Activated CD4-positive, alpha-beta memory T cell treated with anti-CD3 and anti-CD28 coated beads for 36 hours (primary cell): ENCODE data around the gene KLK3. TPM values are rescaled to one million over a fixed set of nuclear protein-coding genes. Genes with fewer than 3 reads are reported as not detected.
A peak's percentile ranks its signal among the peaks of the same experiment; 100 is the strongest.

Source experiments
- CTCF ChIA-PET: fragments of 350-600 bp; sonication (Branson Sonifier 250); formaldehyde crosslinking; loops from one replicate; lab custom pipeline; 2021; ENCODE audit warnings: antibody characterized with exemption, inconsistent platforms; lab: Charles Lee
- POLR2A ChIA-PET: fragments of 350-600 bp; sonication (Branson Sonifier 250); formaldehyde crosslinking; loops from one replicate; lab custom pipeline; 2021; ENCODE audit warnings: antibody characterized with exemption; lab: Charles Lee
- DNase-seq: peaks from one replicate; pipeline ENCODE4 v3.0.0-alpha.2; 2020
- H3K27ac Mint-ChIP-seq: one replicate; pipeline ENCODE4 v1.8.0; 2021; ENCODE audit warnings: mixed read lengths
- H3K27me3 Mint-ChIP-seq: one replicate; pipeline ENCODE4 v1.8.0; 2021; ENCODE audit warnings: mixed read lengths
- H3K36me3 Mint-ChIP-seq: one replicate; pipeline ENCODE4 v1.8.0; 2021; ENCODE audit warnings: mixed read lengths
- H3K4me1 Mint-ChIP-seq: one replicate; pipeline ENCODE4 v1.8.0; 2021; ENCODE audit warnings: low read depth, mixed read lengths
- H3K4me3 Mint-ChIP-seq: one replicate; pipeline ENCODE4 v1.8.0; 2021; ENCODE audit warnings: mild to moderate bottlenecking, mixed read lengths
- H3K9me3 Mint-ChIP-seq: one replicate; pipeline ENCODE4 v1.8.0; 2021; ENCODE audit warnings: mixed read lengths
- intact Hi-C: fragments of 100-400 bp; cut with micrococcal nuclease; formaldehyde crosslinking; loops from one replicate; pipeline ENCODE4 v1.15.1; 2023
- total RNA-seq, 2 experiments: library from RNA; stranded (reverse); gene quantifications; one replicate each; pipeline ENCODE4 v1.2.3, GENCODE V29; 2021

KLK3 gene
- total RNA-seq, 2 experiments from 2014 or later = not detected

GRCh38 chr19:50820549-50821247 lies 34.0 kb upstream of the KLK3 start:
- CTCF ChIA-PET = interaction anchor here (1.7 kb wide), 1 partner anchor 101 kb away, joined by 5 read pairs; no protein-coding TSS in a partner anchor

GRCh38 chr19:50821248-50821612 lies 33.5 kb upstream of the KLK3 start:
- intact Hi-C loops = no loop called here
- peaks cover 59% of the 10 kb centered on the region for H3K27me3 Mint-ChIP-seq

More at GRCh38 chr19:50820549-50821247, 34.0 kb upstream of the KLK3 start:
- peaks cover 41% of the 10 kb centered on the region for H3K4me1 Mint-ChIP-seq
- peaks cover 60% of the 10 kb centered on the region for H3K27me3 Mint-ChIP-seq
- POLR2A ChIA-PET = interaction anchor here (0.9 to 2.2 kb wide), 3 partner anchors 11 to 24 kb away, joined by 3 to 9 read pairs (median 4); no protein-coding TSS in a partner anchor
- DNase-seq = no peak
- no peak overlapping the region for H3K27ac Mint-ChIP-seq
- no peaks in the 10 kb centered on the region for H3K9me3 Mint-ChIP-seq
- H3K4me3 Mint-ChIP-seq = peak overlapping the region; percentile 1
- no peaks in the 10 kb centered on the region for H3K36me3 Mint-ChIP-seq
- intact Hi-C loops = no loop called here

GRCh38 chr19:50821622-50822021 lies 33.1 kb upstream of the KLK3 start:
- Mint-ChIP-seq H3K36me3 (no peaks in the 10 kb centered on the region), H3K4me3 (no peak overlapping the region), H3K27me3 (peaks cover 60% of the 10 kb centered on the region), H3K27ac (no peak overlapping the region), H3K9me3 (no peaks in the 10 kb centered on the region), H3K4me1 (peaks cover 36% of the 10 kb centered on the region)
- no peak for DNase-seq
- intact Hi-C loops = no loop called here
- ChIA-PET CTCF (interaction anchor here (1.7 kb wide), 1 partner anchor 100 kb away, joined by 5 read pairs; no protein-coding TSS in a partner anchor), POLR2A (interaction anchor here (0.5 to 2.2 kb wide), 2 partner anchors 25 to 436 kb away, joined by 3 to 9 read pairs; no protein-coding TSS in a partner anchor)

More at GRCh38 chr19:50821248-50821612, 33.5 kb upstream of the KLK3 start:
- Mint-ChIP-seq H3K9me3 (no peaks in the 10 kb centered on the region), H3K36me3 (no peaks in the 10 kb centered on the region), H3K4me1 (peaks cover 40% of the 10 kb centered on the region), H3K27ac (no peak overlapping the region), H3K4me3 (no peak overlapping the region)
- POLR2A ChIA-PET = interaction anchor here (2.2 kb wide), 1 partner anchor 25 kb away, joined by 9 read pairs; no protein-coding TSS in a partner anchor
- CTCF ChIA-PET = interaction anchor here (1.7 kb wide), 1 partner anchor 101 kb away, joined by 5 read pairs; no protein-coding TSS in a partner anchor
- no peak for DNase-seq

GRCh38 chr19:50822661-50823208 lies 32.0 kb upstream of the KLK3 start:
- Mint-ChIP-seq H3K9me3 (no peaks in the 10 kb centered on the region), H3K27me3 (peaks cover 62% of the 10 kb centered on the region), H3K4me3 (no peak overlapping the region), H3K27ac (no peak overlapping the region), H3K4me1 (peaks cover 26% of the 10 kb centered on the region), H3K36me3 (no peaks in the 10 kb centered on the region)
- ChIA-PET POLR2A (no interaction called here), CTCF (no interaction called here)
- no peak for DNase-seq
- intact Hi-C loops = no loop called here

GRCh38 chr19:50823389-50824042 lies 31.2 kb upstream of the KLK3 start, which contains the start of gene KLK1:
TSS of gene KLK1 (minus strand) at chr19:50823787. CDS start at chr19:50823748, 39 bp downstream.
- CTCF ChIA-PET = no interaction called here
- Mint-ChIP-seq H3K36me3 (no peaks in the 10 kb centered on the region), H3K9me3 (no peaks in the 10 kb centered on the region), H3K27me3 (peaks cover 61% of the 10 kb centered on the region), H3K4me3 (no peak within 1 kb of the TSS), H3K4me1 (peaks cover 20% of the 10 kb centered on the region), H3K27ac (no peak within 1 kb of the TSS)
- DNase-seq = no peak
- intact Hi-C loops = no loop called here
- POLR2A ChIA-PET = no interaction called here

- POLR2A ChIA-PET = no interaction called here
- DNase-seq = no peak
- Mint-ChIP-seq H3K27me3 (peaks cover 47% of the 10 kb centered on the region), H3K4me1 (no peaks in the 10 kb centered on the region), H3K4me3 (no peak overlapping the region), H3K9me3 (no peaks in the 10 kb centered on the region), H3K36me3 (no peaks in the 10 kb centered on the region), H3K27ac (no peak overlapping the region)
- intact Hi-C loops = no loop called here
- CTCF ChIA-PET = no interaction called here
Observed at GRCh38 chr19:50826492-50827240, 28.0 kb upstream of the KLK3 start.

- H3K9me3 Mint-ChIP-seq = no peaks in the 10 kb centered on the region
- no peaks in the 10 kb centered on the region for H3K4me1 Mint-ChIP-seq
- POLR2A ChIA-PET = no interaction called here
- no peak overlapping the region for H3K4me3 Mint-ChIP-seq
- CTCF ChIA-PET = no interaction called here
- no peak for DNase-seq
- intact Hi-C loops = no loop called here
- no peaks in the 10 kb centered on the region for H3K36me3 Mint-ChIP-seq
- H3K27me3 Mint-ChIP-seq = peaks cover 39% of the 10 kb centered on the region
- no peak overlapping the region for H3K27ac Mint-ChIP-seq
Observed at GRCh38 chr19:50827476-50827875, 27.2 kb upstream of the KLK3 start.

- no peak for DNase-seq
Observed at GRCh38 chr19:50829801-50830200, 24.9 kb upstream of the KLK3 start.

GRCh38 chr19:50830266-50831025 lies 24.3 kb upstream of the KLK3 start:
- Mint-ChIP-seq H3K36me3 (no peaks in the 10 kb centered on the region), H3K27ac (no peak overlapping the region), H3K27me3 (peaks cover 43% of the 10 kb centered on the region), H3K4me1 (peaks cover 3% of the 10 kb centered on the region), H3K9me3 (no peaks in the 10 kb centered on the region), H3K4me3 (no peak overlapping the region)
- ChIA-PET POLR2A (no interaction called here), CTCF (no interaction called here)
- intact Hi-C loops = no loop called here
- no peak for DNase-seq

More at GRCh38 chr19:50829801-50830200, 24.9 kb upstream of the KLK3 start:
- Mint-ChIP-seq H3K4me3 (no peak overlapping the region), H3K27me3 (peaks cover 41% of the 10 kb centered on the region), H3K4me1 (no peaks in the 10 kb centered on the region), H3K9me3 (no peaks in the 10 kb centered on the region), H3K36me3 (no peaks in the 10 kb centered on the region), H3K27ac (no peak overlapping the region)
- POLR2A ChIA-PET = no interaction called here
- CTCF ChIA-PET = no interaction called here
- intact Hi-C loops = no loop called here

- intact Hi-C loops = no loop called here
- Mint-ChIP-seq H3K9me3 (no peaks in the 10 kb centered on the region), H3K4me3 (no peak overlapping the region), H3K4me1 (peaks cover 3% of the 10 kb centered on the region), H3K27me3 (peaks cover 44% of the 10 kb centered on the region), H3K36me3 (no peaks in the 10 kb centered on the region), H3K27ac (no peak overlapping the region)
- POLR2A ChIA-PET = no interaction called here
- no peak for DNase-seq
- CTCF ChIA-PET = no interaction called here
Observed at GRCh38 chr19:50831026-50831396, 23.7 kb upstream of the KLK3 start.

- no peak overlapping the region for H3K4me3 Mint-ChIP-seq
- H3K27ac Mint-ChIP-seq = no peak overlapping the region
- peaks cover 3% of the 10 kb centered on the region for H3K4me1 Mint-ChIP-seq
- intact Hi-C loops = no loop called here
- ChIA-PET POLR2A (no interaction called here), CTCF (no interaction called here)
- peaks cover 46% of the 10 kb centered on the region for H3K27me3 Mint-ChIP-seq
- H3K36me3 Mint-ChIP-seq = no peaks in the 10 kb centered on the region
- H3K9me3 Mint-ChIP-seq = no peaks in the 10 kb centered on the region
- DNase-seq = no peak
Observed at GRCh38 chr19:50832666-50833065, 22.0 kb upstream of the KLK3 start.
